H4 (cell line): ENCODE data around the gene SSC5D. TPM values are rescaled to one million over a fixed set of nuclear protein-coding genes. Genes with fewer than 3 reads are reported as not detected.

Experiments used
- DNase-seq: peaks from one replicate; pipeline ENCODE4 v3.0.0-alpha.2; 2015; ENCODE audit warnings: low spot score
- total RNA-seq: library from RNA; depleted of rRNA; stranded (reverse); fragments of >200 nt; shearing (Covaris generic); gene quantifications from 2 replicates; pipeline ENCODE4 v1.2.3, GENCODE V29; 2014

Gene SSC5D
- total RNA-seq, 1 experiment from 2014 or later, result 0.23 TPM

DNA sequence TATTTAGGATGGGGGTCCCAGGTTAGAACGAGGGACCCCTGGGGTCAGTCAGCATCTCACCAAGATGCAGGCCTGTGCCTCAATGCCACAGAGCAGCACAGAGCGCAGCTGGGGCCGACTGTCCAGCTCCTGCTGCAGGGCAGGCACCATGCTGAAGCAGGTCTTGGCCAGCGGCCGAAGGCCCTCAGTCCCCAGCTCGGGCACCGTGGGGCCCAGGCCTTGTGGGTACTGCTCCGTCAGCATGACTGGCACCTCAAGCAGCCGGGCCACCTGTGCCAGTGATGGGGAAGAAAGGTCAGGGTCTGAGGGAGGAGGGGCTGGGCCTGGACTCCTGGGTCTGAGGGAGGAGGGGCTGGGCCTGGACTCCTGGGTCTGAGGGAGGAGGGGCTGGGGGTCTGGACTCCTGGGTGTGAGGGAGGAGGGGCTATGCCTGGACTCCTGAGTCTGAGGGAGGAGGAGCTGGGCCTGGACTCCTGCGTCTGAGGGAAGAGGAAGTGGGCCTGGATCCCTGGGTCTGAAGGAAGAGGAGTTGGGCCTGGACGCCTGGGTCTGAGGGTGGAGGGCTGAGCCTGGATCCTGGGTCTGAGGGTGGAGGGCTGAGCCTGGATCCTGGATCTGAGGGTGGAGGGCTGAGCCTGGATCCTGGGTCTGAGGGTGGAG, 32.5 kb upstream of the SSC5D start:
- no peak for DNase-seq

DNA sequence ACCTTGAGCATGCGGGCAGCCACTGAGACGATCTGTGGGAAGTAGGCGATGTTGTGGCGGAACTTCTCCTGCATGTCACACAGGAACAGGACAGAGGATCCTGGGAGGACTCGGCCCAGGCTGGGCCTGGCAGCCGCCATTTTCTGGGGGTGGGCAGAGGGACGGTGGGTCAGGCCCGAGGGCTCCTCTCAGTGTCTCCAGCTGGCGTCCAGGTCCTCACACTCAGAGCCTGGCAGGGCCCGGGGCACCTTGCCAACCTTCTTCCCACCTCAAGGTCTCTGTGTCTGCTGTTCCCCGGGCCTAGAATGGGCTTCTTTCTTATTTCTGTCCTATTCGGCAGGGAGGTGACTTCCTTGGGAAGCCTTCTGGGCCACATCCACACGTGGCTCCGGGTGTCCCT, 31.9 kb upstream of the SSC5D start:
- DNase-seq, result no peak

DNA sequence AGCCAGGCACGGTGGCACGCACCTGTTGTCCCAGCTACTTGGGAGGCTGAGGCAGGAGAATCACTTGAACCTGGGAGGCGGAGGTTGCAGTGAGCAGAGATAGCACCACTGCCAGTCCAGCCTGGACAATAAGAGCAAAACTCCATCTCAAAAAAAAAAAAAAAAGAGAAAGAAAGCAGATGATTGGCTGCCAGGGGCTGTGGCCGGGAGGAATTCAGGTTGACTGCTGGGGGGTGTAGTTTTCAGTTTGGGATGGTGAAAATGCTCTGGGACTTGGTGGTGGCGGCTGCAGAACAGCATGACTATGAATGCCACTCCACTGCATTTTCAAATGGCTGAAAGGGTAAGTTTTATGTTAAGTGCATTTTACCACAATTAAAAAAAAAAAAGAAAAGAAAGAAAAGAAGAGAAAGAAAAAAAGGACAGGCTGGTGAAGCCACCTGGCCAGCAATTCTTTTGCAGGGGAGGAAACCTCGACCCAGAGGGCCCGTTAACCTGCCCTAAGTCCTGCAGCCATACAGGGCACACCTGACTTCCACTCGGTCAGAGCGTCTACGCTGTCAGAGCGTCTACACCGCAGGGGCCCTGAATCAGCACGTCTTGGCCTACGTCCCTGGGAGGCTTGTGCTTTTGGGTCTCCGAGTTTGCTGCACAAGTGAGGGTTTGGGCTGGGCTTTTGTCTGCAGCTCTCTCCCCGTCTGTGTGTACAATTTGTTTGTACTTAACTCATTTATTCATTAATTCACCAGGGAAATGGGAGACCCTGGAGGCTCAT, 30.4 kb upstream of the SSC5D start:
- DNase-seq, result no peak

DNA sequence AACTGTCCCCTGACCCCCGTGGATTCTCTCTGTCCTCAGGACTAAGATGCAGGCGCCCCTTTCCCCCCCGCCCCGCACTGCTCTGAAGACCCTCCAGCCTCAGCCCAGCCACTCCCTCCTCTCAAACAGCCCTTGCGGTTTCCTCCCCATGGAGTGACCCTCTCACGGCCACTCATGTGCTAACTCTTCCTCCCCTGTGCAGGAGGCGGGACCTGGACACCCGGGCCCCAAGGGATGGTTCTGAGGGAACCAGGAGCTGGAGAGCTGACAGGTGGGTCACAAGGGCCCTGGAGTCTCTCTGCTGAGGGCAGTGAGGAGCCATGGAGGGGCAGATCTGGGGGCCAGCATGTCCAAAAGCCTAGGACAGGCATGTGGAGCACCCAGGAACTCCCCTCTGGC, 28.7 kb upstream of the SSC5D start:
- no peak for DNase-seq

DNA sequence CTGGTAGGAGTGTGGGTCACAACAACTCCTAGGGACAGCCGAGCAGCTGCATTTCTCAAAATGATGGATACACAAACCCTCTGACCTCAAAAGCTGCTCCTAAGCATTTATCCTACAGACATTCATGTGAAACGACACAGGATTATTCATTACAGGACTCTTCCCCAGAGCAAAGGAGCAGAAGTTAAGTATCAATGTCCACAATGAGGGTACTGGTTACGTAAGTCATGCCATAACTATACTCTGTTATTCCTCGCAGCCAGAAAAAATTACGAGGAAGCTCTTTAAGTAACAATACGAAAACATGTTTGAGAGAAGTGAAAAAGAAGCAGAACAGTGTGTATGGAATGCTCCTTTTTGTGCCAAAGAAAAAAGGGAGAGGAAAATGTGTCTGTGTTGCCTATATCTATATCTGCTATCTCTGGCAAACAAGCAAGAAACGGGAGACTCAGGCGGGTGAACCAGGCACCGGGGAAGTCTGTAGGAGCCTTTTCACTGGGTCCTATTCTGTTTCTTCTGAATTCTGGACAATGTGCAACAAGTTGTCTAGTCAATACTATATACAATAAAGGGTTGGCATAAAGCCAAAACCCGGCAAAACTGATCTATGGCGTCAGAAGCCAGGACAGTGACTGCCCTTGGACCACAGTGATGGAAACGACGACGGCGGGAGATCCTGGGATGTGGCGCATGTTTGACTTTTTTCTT, 28.1 kb upstream of the SSC5D start:
- no peak for DNase-seq

DNA sequence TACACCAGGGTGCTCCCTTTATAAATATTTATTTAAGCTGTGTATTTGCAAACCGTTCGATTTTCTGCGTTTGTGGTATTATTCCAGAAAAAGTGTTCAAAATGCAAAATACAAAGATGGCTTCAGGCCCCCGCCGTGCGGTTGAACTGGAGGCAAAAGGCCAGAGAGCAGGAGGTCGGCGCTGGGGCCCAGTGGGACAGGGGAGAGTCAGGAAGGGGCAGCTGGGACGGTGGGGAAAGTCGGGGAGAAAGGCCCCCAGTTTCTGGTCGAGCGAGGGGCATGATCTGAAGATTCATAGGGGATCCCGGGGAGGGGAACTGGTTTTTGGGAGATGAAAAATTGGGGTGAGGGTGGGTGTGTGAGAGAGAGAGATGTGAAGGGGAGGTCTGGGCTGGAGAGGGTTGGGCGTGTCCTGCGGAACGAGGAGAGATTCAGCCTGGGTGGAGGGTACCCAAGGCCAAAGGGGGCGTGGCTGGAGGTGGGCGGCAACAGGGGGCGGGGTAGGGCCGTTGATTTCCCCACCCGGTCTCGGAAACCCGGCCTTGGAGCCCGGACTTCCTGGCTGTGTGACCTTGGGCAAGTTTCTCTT, 27.5 kb upstream of the SSC5D start:
- peak; percentile 85 for DNase-seq

DNA sequence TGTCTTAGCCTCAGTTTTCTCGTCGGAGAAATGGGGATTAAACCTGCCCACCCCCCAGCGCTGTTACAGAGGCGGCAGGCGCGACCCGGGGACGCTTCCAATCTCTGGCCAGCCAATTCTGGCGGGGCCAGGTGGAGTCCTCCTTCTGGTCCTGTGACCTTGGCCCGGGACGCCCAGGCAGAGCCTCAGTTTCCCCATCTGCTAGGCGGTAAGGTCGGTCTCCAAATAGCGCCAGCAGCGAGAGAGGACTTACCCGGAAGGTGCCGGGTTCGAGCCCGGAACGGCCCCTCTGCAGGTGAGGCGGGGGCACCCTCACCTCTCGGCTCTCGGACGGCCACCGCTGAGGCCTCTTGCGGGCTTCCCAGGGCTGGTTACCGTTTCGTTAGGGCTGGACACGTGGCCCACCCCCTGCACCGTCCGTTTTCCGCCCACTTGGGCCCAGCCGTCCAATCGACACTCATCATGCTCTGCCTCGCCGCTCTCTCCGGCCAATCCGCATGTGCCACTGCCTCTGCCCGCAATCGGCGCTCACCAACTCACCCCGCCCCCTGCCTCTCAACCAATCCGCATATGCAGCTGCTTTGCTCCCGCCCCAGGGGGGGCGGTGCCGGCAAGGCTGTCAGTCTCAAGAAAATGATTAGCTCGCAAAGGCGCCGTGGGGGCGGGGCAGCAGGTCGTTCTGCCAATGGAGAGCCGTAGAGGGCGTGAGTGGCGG, 26.8 kb upstream of the SSC5D start, which contains the start of gene ISOC2:
Gene ISOC2, minus strand, starts transcription at position 384 of the 715 bp plus-strand sequence. CDS start 5,156 bp downstream, outside the sequence.
- DNase-seq, result peak; percentile 100

DNA sequence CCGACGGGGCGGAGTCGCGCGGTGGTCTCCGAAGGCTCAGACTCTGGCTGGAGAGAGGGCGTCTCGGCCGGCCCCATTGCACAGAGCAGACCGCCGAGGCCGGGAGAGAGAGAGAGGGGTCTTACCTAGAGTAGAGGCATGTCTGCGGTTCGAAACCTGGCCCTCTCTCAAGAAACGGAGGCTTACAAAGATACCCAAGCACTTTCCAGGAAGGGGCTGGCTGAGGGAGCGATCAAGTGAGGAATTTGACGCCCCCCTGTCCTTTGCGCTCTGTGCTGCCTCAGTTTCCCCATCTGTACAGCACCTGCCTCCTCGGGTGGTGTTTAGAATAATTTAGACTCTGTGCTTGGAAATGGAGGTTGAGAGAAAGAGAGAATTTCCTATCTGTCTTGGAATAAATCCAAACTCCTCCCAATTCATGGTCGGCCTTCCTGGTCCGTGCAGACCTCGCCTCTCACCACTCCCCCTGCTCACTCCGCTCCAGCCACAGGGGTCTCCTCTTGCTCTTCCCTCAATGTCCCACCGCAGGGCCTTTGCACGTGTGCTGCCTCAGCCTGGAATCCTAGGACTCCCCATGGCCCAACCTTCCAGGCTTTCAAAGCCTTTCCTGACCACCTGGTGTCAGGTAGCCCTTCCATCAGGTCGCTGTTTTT, 26.1 kb upstream of the SSC5D start:
- no peak for DNase-seq

DNA sequence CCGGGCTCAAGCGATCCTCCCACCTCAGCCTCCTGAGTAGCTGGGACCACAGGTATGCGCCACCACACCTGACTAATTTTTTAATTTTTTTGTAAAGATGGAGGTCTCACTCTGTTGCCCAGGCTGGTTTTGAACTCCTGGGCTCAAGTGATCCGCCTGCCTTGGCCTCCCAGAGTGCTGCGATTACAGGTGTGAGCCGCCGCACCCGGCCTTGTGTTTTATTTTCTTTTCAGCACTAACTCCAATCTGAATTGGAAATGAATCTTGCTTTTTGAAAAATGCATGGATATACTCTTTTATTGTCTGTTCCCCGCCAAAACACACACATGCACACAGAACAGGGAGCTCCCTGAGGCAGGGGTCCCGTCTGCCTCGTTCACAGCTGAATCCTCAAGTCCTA, 25.5 kb upstream of the SSC5D start:
- DNase-seq, result no peak

DNA sequence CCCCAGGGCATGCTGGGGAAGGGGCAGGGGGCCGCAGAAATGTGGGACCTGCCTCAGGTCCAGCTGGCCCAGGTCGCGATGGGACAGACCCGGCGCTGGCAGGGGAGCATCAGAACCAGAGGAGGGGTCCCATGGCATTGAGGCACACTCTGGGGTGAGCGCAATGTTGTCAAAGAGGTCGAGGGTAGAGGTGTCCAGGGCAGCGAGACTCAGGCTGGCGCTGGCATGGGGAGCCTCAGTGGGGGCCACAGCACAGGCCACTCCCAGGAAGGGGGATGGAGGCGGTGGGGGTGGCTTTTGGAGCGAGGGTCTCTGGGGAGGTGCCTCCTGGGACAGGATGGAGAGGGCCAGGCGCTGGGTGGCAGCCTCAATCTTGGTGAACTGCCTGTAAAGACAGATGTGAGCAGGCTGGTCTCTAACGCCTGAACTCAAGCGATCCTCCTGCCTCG, 24.6 kb upstream of the SSC5D start:
- DNase-seq, result no peak

DNA sequence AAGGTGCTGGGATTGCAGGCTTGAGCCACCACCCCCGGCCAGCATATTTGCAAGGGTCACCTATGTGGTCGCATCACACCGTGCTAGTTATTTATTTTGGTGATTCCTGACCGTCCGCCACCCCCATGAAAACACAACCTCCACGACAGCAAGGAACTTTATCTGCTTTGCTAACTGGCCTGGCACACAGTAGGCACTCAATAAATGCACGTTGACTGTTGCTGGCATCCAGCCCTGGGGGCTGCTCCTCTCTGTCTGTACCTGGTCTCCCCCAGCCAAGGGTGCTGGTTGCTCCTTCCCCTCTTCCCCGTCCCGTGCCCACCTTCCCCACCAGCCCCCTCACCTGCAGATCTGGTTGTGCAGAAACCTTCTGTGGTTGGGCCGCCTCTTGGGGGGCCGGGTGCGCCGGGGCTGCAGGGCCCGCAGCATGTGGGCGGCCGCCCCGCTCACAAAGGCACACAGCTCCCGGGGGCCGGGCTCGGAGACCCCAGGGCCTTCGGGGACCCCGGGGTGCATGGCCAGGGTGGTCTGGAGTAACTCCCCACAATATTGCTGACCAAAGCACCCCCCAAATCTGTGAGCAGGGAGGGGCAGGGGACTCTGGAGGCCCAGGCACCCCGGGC, 24.1 kb upstream of the SSC5D start:
- no peak for DNase-seq

DNA sequence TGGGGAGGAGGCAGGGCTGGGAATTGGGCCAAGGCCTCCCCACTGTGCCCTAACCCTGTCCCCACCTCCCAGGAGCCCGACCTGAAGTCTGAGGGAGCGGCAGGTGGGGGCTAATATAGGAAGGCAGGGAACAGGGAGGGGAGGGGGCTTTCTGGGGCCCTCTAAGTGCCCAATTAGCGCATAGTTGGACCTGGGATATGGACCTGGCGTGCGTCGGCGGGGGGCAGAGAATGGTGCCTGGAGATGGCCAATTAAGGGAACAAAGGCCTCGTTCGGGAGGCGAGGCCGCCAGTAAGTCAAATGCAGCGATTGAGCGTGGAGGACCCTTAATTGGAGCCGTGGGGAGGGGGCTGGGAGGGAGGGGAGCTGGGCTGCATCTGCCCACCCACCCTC, 23.6 kb upstream of the SSC5D start, which contains the start of gene C19orf85:
Gene C19orf85, minus strand, starts transcription at position 90 of the 393 bp plus-strand sequence. CDS start 197 bp downstream, outside the sequence.
- no peak for DNase-seq

DNA sequence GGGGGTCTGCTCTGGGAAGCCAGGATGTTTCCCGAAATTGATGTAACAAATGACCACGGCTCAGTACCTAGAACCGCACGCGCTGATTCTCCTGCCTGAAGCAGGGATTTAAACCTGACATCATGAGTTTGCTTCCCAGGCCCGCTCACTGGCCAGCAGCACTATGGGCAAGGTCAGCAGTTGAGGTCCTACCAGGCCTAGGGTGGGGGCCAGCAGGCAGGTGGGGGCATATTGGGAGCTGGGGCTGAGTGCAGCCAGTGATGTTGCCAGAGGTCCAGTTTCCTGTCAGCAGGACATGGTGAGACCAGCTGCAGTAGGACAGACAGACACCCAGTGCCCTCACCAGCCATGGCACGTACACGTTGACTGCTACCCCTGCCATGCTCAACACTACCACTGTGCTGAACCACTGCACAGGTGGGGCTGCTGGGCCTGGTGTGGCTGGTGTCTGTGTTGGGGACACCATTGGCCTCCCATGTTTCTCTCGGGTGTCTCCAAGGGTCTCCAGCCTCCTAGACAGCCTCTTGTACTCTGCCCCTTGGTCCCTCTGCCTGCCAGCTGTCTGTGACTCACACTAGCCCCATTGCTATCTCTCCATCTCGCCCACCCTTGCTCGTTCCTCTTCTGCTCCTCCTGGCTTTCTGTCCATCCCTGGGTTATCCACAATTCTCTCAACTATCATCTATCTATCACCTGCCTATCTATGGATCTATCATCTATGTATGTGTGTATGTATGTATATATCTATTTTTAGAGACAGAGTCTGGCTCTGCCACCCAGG, 22.6 kb upstream of the SSC5D start:
- no peak for DNase-seq

DNA sequence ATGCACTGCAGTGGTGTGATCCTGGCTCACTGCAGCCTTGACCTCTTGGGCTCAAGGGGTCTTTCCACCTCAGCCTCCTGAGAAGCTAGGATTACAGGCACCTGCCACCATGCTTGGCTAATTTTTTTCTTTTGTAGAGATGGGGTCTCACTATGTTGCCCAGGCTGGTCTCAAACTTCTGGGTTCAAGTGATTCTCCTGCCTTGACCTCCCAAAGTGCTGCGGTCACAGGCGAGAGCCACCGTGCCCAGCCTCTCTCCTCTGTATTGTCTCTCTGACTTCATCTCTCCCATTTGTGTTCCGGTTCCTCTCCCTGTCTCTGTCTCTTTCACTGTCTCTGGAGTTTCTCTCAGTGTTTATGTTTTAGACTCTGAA, 22.0 kb upstream of the SSC5D start:
- no peak for DNase-seq

DNA sequence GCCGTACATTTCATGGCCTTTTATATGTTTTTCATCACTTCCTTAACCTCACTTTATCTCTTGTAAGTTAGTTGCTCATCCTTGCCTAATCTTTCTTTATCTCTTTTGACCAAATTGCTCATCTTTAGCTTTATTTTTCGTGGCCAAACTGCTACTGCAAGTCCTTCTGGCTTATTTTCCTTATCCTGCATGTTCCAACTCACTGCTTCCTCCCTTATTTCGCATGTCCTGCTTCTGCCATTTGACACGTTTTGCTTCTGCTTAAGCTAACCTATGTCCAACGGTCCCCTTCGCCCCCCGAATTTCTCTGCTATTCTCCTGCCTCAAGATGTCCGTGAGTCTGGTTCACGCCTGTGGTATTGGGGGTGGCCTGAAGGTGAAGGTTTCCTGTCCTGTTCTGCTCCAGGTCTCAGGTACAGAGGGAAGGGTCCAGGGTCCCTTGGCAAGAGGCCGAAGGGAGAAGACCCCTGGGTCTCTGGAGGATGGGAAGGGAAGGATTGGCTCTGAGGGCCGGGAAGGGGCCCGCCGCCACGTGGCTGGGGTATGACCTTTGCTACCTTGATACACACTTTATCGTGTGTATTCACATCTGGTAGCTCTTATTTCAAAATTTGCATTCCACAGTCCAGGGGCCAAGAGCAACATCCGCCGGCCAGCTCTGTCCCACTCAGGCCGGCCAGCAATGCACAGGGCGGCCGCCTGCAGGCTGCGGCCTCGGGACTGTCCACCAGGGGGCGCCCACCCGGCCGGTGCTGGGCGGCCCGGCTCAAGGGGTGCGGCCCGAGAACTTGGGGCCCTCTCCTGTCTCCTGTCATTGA, 20.8 kb upstream of the SSC5D start:
- DNase-seq, result no peak

DNA sequence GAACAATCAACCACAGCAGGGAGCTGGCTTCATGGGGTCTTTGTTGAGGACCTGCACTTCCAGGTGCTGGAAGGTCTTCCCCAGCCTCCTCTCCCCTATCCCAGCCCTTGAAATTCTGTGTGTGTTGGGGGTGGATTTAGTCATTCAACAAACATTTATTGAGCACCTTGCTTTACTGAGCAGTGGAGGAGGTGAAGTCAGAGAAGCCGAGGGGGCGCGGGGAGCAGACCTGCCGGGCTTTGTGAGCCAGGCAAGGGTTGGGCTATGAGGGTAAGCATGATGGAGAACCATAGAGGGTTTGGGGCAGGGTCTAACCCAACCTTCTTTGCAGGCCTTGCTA, 20.2 kb upstream of the SSC5D start:
- no peak for DNase-seq

DNA sequence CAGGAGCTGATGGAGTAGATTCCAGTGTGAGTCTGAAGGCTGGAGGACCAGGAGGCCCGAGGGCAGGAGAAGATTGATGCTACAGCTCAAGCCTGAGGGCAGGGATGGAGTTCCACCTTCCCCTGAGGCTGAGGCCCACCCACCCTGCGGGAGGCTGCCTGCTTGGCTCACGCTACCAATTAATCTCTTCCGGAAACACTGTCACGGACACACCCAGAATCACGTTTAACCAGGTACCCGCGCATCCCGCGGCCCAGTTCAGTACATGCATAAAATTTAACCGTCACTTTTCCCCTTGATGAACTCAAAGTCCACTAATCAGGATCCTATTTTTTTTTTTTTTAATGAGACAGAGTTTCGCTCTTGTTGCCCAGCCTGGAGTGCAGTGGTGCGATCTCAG, 17.0 kb upstream of the SSC5D start:
- no peak for DNase-seq

DNA sequence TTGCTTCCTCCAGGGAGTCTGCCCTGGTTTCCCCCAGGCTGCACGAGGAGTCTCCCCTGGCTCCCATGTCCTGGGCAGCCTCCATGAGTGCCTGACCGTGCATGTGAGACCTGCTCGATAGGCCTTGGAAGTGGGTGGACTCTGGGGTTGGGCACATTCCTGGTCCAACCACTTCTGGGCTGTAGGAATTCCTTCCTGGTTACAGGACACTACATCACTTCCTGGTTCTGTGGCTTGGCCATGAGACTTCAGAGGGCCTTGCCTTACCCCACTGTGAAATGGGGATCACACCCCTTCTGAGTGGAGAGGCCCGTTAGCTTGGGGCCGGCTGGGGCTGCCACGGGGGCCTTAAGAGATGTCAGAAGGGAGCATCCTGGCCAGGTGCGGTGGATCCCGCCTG, 15.8 kb upstream of the SSC5D start:
- peak; percentile 95 for DNase-seq
